ENCODE results near the gene USP48. TPM values are rescaled to one million over a fixed set of nuclear protein-coding genes. Genes with fewer than 3 reads are reported as not detected.

Gene USP48
- total and polyA plus RNA-seq, 2 of the 13 experiments (the other 11 are each of a cell fraction or from before 2014, with no cell fraction given): 30.4 to 30.7 TPM

DNA sequence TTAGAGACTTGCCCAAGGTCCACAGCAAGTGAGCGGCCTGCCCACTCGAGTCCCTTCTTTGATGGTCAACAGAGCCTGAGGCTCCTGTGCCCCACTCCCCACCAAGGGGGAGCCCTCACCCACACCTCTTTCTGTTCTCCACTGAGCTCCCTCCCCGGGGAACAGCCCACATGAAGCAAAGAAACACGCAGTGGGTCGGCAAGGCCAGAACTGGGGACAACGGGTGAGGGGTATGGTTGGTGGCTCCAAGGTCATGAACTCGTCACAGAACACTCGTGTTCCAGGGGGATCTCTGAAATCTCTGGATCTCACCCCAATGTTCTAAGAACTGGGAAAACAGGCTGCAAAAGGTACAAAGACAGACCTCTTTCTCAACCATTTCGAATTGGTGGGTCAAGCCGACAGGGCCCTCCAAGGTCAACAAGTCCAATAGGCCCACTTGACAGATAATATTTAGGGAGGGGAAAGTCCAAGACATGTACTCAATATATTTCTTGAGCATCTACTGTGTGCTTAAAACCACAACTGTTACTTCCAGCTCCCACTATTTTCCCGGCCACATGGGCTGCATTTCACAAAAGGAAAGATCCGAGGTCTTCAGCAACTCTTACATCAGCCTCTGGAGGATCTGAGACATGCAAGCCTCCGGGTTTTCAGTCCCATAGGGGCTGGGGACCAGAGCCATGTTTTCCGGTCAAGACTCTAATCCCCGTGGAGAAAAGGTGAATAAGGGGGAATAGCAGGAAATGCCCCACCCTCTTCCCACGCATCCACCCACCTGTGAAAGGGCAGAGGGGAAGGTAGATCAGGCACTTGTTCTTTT, 112.7 kb downstream of the USP48 start (continued):
- TF ChIP-seq, protein P1, sequence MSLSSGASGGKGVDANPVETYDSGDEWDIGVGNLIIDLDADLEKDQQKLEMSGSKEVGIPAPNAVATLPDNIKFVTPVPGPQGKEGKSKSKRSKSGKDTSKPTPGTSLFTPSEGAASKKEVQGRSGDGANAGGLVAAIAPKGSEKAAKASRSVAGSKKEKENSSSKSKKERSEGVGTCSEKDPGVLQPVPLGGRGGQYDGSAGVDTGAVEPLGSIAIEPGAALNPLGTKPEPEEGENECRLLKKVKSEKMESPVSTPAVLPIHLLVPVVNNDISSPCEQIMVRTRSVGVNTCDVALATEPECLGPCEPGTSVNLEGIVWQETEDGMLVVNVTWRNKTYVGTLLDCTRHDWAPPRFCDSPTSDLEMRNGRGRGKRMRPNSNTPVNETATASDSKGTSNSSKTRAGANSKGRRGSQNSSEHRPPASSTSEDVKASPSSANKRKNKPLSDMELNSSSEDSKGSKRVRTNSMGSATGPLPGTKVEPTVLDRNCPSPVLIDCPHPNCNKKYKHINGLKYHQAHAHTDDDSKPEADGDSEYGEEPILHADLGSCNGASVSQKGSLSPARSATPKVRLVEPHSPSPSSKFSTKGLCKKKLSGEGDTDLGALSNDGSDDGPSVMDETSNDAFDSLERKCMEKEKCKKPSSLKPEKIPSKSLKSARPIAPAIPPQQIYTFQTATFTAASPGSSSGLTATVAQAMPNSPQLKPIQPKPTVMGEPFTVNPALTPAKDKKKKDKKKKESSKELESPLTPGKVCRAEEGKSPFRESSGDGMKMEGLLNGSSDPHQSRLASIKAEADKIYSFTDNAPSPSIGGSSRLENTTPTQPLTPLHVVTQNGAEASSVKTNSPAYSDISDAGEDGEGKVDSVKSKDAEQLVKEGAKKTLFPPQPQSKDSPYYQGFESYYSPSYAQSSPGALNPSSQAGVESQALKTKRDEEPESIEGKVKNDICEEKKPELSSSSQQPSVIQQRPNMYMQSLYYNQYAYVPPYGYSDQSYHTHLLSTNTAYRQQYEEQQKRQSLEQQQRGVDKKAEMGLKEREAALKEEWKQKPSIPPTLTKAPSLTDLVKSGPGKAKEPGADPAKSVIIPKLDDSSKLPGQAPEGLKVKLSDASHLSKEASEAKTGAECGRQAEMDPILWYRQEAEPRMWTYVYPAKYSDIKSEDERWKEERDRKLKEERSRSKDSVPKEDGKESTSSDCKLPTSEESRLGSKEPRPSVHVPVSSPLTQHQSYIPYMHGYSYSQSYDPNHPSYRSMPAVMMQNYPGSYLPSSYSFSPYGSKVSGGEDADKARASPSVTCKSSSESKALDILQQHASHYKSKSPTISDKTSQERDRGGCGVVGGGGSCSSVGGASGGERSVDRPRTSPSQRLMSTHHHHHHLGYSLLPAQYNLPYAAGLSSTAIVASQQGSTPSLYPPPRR (CRISPR knock-in tag; IDR thresholded peaks at IDR 0.05; ENCODE audit: borderline replicate concordance): no peak
- no peak for TF ChIP-seq XBP1 (CRISPR knock-in tag; IDR thresholded peaks at IDR 0.05)
- TF ChIP-seq SP140L (CRISPR knock-in tag; IDR thresholded peaks at IDR 0.05; ENCODE audit: borderline replicate concordance): no peak
- 0 out of 2 replicates have a peak, but pooled peaks have one; percentile 40 for TF ChIP-seq ZNF501 (CRISPR knock-in tag; IDR thresholded peaks at IDR 0.05)
- TF ChIP-seq KLF11 (CRISPR knock-in tag; IDR thresholded peaks at IDR 0.05): no peak
- no peak for TF ChIP-seq ZSCAN22 (CRISPR knock-in tag; IDR thresholded peaks at IDR 0.05)
- TF ChIP-seq RBFOX2 (IDR thresholded peaks at IDR 0.05; ENCODE audit: low read depth, low read length): no peak
- no peak for TF ChIP-seq POLR2A (IDR thresholded peaks at IDR 0.05; ENCODE audit: insufficient read depth in 1 of 2, low read depth in 2 of 2, low read length in 2 of 2)
- TF ChIP-seq, protein P2, sequence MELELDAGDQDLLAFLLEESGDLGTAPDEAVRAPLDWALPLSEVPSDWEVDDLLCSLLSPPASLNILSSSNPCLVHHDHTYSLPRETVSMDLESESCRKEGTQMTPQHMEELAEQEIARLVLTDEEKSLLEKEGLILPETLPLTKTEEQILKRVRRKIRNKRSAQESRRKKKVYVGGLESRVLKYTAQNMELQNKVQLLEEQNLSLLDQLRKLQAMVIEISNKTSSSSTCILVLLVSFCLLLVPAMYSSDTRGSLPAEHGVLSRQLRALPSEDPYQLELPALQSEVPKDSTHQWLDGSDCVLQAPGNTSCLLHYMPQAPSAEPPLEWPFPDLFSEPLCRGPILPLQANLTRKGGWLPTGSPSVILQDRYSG (CRISPR knock-in tag; IDR thresholded peaks at IDR 0.05): no peak
- TF ChIP-seq, protein P3, sequence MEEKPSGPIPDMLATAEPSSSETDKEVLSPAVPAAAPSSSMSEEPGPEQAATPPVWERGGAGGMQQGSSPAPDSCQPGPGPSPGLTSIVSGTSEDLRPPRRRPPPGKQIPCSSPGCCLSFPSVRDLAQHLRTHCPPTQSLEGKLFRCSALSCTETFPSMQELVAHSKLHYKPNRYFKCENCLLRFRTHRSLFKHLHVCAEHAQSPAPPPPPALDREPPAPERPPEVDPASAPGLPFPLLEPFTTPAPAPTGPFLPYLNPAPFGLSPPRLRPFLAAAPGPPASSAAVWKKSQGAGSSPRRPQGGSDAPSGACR (CRISPR knock-in tag; IDR thresholded peaks at IDR 0.05): no peak
- no peak for TF ChIP-seq ZNF484 (CRISPR knock-in tag; IDR thresholded peaks at IDR 0.05; ENCODE audit: borderline replicate concordance, low read depth)
- no peak for TF ChIP-seq ZNF550 (CRISPR knock-in tag; IDR thresholded peaks at IDR 0.05; ENCODE audit: borderline replicate concordance)
- no peak for TF ChIP-seq ZNF619 (CRISPR knock-in tag; IDR thresholded peaks at IDR 0.05)
- no peak for TF ChIP-seq ZFAT (CRISPR knock-in tag; conservative IDR thresholded peaks at IDR 0.05)
- TF ChIP-seq FOSL1 (CRISPR knock-in tag; IDR thresholded peaks at IDR 0.05; ENCODE audit: borderline replicate concordance): no peak
- TF ChIP-seq SIX4 (CRISPR knock-in tag; IDR thresholded peaks at IDR 0.05): no peak
- TF ChIP-seq, protein P4, sequence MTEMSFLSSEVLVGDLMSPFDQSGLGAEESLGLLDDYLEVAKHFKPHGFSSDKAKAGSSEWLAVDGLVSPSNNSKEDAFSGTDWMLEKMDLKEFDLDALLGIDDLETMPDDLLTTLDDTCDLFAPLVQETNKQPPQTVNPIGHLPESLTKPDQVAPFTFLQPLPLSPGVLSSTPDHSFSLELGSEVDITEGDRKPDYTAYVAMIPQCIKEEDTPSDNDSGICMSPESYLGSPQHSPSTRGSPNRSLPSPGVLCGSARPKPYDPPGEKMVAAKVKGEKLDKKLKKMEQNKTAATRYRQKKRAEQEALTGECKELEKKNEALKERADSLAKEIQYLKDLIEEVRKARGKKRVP (CRISPR knock-in tag; IDR thresholded peaks at IDR 0.05): peak in 1 of 2 experiments; percentile 29; a peak in 1 of 4 replicates
- TF ChIP-seq ZNF432 (CRISPR knock-in tag; IDR thresholded peaks at IDR 0.05; ENCODE audit: borderline replicate concordance): no peak
- TF ChIP-seq, protein P5, sequence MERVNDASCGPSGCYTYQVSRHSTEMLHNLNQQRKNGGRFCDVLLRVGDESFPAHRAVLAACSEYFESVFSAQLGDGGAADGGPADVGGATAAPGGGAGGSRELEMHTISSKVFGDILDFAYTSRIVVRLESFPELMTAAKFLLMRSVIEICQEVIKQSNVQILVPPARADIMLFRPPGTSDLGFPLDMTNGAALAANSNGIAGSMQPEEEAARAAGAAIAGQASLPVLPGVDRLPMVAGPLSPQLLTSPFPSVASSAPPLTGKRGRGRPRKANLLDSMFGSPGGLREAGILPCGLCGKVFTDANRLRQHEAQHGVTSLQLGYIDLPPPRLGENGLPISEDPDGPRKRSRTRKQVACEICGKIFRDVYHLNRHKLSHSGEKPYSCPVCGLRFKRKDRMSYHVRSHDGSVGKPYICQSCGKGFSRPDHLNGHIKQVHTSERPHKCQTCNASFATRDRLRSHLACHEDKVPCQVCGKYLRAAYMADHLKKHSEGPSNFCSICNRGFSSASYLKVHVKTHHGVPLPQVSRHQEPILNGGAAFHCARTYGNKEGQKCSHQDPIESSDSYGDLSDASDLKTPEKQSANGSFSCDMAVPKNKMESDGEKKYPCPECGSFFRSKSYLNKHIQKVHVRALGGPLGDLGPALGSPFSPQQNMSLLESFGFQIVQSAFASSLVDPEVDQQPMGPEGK (CRISPR knock-in tag; IDR thresholded peaks at IDR 0.05): no peak
- no peak for TF ChIP-seq ATAD3A (CRISPR knock-in tag; IDR thresholded peaks at IDR 0.05)
- TF ChIP-seq ZFP62 (CRISPR knock-in tag; IDR thresholded peaks at IDR 0.05): no peak
